ENCODE results near the gene NUDT13. TPM values are rescaled to one million over a fixed set of nuclear protein-coding genes. Genes with fewer than 3 reads are reported as not detected.

Gene NUDT13
- total and polyA plus RNA-seq, 3 donors from 2014 or later, result 3.0 to 5.9 (median 5.6) TPM

DNA sequence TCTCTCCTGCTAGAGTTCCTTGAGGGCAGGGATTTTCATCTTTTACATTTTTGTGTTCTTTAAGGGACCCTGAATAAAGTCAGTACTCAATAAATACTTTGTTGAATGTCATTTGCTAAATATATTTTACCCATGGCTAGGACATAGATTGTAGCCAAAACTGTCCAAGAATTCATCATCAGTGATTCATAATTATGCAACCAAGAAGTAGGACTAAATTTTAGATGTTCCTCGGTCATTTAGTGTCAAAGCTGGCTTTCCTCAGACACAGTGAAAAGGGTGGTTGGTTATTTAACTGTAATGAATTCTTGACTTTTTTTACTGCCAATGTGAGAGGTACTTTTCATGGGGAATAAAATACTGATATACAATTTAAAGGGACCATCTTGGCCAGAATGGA is 3.3 kb downstream of the NUDT13 start:
- H3K4me1 ChIP-seq, result no peaks in the 10 kb centered on the region
- intact Hi-C loops (cut with DNase I; ENCODE audit: low total_unique reads), result no loop called here
- no peak overlapping the region for H3K27ac ChIP-seq
- H3K36me3 ChIP-seq (ENCODE audit: low read depth, missing control alignments), result peaks cover 3% of the 10 kb centered on the region
- 81 to 85% methylated on average over 1 of the region's 1 CpG for whole genome bisulfite sequencing, 2 donors
- no peaks in the 10 kb centered on the region for H3K27me3 ChIP-seq
- no peak overlapping the region for H3K4me3 ChIP-seq
- no peak for DNase-seq
- no peak for TF ChIP-seq POLR2A (IDR thresholded peaks at IDR 0.05)
- no peaks in the 10 kb centered on the region for H3K9me3 ChIP-seq

DNA sequence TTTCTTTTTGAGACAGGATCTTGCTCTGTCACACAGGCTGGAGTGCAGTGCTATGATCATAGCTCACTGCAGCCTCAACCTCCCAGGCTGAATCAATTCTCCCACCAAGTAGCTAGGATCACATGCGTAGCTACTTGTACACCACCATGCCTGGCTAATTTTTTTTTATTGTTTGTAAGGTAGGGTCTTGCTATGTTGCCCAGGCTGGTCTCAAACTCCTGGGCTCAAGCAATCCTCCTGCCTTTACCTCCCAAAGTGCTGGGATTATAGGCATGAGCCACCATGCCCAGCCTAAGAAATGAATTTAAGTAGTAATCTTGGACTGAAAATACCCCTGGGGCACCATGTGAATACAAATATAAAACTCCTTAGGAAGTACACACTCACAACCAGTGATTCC is 5.8 kb downstream of the NUDT13 start:
- 93 to 95% methylated on average over 1 of the region's 1 CpG for WGBS, 2 donors

DNA sequence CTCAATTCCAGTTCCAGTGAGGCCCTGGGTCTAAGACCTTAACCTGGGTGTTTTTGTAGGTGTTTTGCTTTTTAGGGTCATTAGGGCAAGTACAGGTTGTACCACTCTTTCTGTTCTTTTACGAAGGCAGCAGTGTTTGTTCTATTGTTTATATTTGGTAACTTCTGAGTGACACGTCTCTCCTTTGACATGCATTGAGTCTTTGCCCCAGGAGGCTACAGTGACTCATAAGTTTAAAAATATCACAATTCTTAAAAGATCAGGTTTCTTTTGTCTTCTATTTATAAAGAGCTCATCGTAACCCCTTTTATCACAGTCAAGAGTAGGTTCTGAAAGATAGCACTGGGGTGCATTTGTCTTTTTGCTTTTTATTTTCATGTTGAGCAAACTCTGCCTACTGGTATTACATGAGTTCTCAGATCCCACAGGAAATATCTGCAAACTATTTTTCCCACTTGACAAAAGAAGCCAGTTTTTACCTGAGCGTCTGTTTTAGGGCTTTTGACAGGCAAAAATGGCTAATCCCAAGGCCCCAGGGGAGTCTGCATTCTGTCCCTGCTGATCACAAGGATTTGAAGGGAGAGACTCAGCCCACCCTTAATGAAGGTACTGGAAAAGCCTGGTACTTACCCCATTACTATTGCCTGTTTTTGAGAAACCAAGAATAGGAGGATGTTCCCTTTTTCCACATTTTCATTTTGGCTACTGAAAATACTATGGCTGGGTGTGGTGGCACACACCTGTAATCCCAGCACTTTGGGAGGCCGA is 7.9 kb downstream of the NUDT13 start:
- no peaks in the 10 kb centered on the region for H3K4me1 ChIP-seq
- H3K36me3 ChIP-seq (ENCODE audit: low read depth, missing control alignments), result no peaks in the 10 kb centered on the region
- TF ChIP-seq POLR2A (IDR thresholded peaks at IDR 0.05), result no peak
- TF ChIP-seq, protein P1, sequence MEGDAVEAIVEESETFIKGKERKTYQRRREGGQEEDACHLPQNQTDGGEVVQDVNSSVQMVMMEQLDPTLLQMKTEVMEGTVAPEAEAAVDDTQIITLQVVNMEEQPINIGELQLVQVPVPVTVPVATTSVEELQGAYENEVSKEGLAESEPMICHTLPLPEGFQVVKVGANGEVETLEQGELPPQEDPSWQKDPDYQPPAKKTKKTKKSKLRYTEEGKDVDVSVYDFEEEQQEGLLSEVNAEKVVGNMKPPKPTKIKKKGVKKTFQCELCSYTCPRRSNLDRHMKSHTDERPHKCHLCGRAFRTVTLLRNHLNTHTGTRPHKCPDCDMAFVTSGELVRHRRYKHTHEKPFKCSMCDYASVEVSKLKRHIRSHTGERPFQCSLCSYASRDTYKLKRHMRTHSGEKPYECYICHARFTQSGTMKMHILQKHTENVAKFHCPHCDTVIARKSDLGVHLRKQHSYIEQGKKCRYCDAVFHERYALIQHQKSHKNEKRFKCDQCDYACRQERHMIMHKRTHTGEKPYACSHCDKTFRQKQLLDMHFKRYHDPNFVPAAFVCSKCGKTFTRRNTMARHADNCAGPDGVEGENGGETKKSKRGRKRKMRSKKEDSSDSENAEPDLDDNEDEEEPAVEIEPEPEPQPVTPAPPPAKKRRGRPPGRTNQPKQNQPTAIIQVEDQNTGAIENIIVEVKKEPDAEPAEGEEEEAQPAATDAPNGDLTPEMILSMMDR (IDR thresholded peaks at IDR 0.05), result no peak
- no peak for DNase-seq
- 49 to 51% methylated on average over 4 to 5 of the region's 5 CpGs for WGBS, 2 donors
- no peak overlapping the region for H3K4me3 ChIP-seq
- intact Hi-C loops (cut with DNase I; ENCODE audit: low total_unique reads), result no loop called here
- no peaks in the 10 kb centered on the region for H3K27me3 ChIP-seq
- H3K27ac ChIP-seq, result peak overlapping the region in 1 of 2 donors; percentile 29
- no peaks in the 10 kb centered on the region for H3K9me3 ChIP-seq

More for the DNA sequence above, 5.8 kb downstream of the NUDT13 start:
- Histone ChIP-seq H3K27ac (no peak overlapping the region), H3K4me1 (no peaks in the 10 kb centered on the region), H3K4me3 (no peak overlapping the region), H3K9me3 (no peaks in the 10 kb centered on the region), H3K36me3 (ENCODE audit: low read depth, missing control alignments) (no peaks in the 10 kb centered on the region), H3K27me3 (no peaks in the 10 kb centered on the region)
- intact Hi-C loops (cut with DNase I; ENCODE audit: low total_unique reads), result no loop called here
- TF ChIP-seq, protein P1 (IDR thresholded peaks at IDR 0.05), result no peak
- no peak for TF ChIP-seq POLR2A (IDR thresholded peaks at IDR 0.05)
- DNase-seq, result no peak

- no peak for DNase-seq
- no peak for TF ChIP-seq POLR2A (IDR thresholded peaks at IDR 0.05)
- TF ChIP-seq, protein P1 (IDR thresholded peaks at IDR 0.05), result no peak
- no peaks in the 10 kb centered on the region for H3K4me1 ChIP-seq
- 91 to 100% methylated on average over 1 of the region's 1 CpG for WGBS, 2 donors
- H3K4me3 ChIP-seq, result no peak overlapping the region
- intact Hi-C loops (cut with DNase I; ENCODE audit: low total_unique reads), result no loop called here
- no peaks in the 10 kb centered on the region for H3K27me3 ChIP-seq
- no peaks in the 10 kb centered on the region for H3K9me3 ChIP-seq
- no peaks in the 10 kb centered on the region for H3K36me3 ChIP-seq (ENCODE audit: low read depth, missing control alignments)
- H3K27ac ChIP-seq, result no peak overlapping the region
These were observed 9.2 kb downstream of the NUDT13 start for GRCh38 chr10:73119457-73119856.

GRCh38 chr10:73119952-73120351 is 9.7 kb downstream of the NUDT13 start:
- Histone ChIP-seq H3K9me3 (no peaks in the 10 kb centered on the region), H3K36me3 (ENCODE audit: low read depth, missing control alignments) (no peaks in the 10 kb centered on the region), H3K27ac (no peak overlapping the region), H3K4me1 (no peaks in the 10 kb centered on the region), H3K4me3 (no peak overlapping the region), H3K27me3 (no peaks in the 10 kb centered on the region)
- 93 to 100% methylated on average over 4 of the region's 4 CpGs for WGBS, 2 donors
- TF ChIP-seq POLR2A (IDR thresholded peaks at IDR 0.05), result no peak
- TF ChIP-seq, protein P1 (IDR thresholded peaks at IDR 0.05), result no peak
- DNase-seq, result no peak
- intact Hi-C loops (cut with DNase I; ENCODE audit: low total_unique reads), result no loop called here

Measured in testis (tissue), 3 donors.